ENCODE results near the gene MTERF1. TPM values are rescaled to one million over a fixed set of nuclear protein-coding genes. Genes with fewer than 3 reads are reported as not detected.

Gene MTERF1
- total and polyA plus RNA-seq, 2 experiments from 2014 or later, result 14.5 to 19.7 TPM

GRCh38 chr7:91847876-91848588 lies 32.5 kb downstream of the MTERF1 start:
- H4K20me1 ChIP-seq (replicated peaks; ENCODE audit: insufficient read depth), result no peaks in the 10 kb centered on the region
- H3K27me3 Mint-ChIP-seq (ENCODE audit: insufficient read depth, low read depth, poor library complexity), result no peaks in the 10 kb centered on the region
- DNase-seq (ENCODE audit: low spot score) (no peak), ATAC-seq (no peak)
- no peaks in the 10 kb centered on the region for H3F3A ChIP-seq (replicated peaks; ENCODE audit: low read depth)
- no peak overlapping the region for H3K4me2 ChIP-seq
- H3K27ac ChIP-seq (ENCODE audit: low read depth), result no peak overlapping the region
- H3K27ac Mint-ChIP-seq, result no peak overlapping the region
- H2AFZ ChIP-seq, result no peak overlapping the region
- H3K79me2 ChIP-seq (replicated peaks; ENCODE audit: insufficient read depth), result no peaks in the 10 kb centered on the region
- H3K4me3 ChIP-seq, result no peak overlapping the region
- no peaks in the 10 kb centered on the region for H3K36me3 Mint-ChIP-seq (ENCODE audit: low read depth)
- H3K4me1 ChIP-seq (ENCODE audit: insufficient read depth), result no peaks in the 10 kb centered on the region
- H3K9me3 Mint-ChIP-seq, result peaks cover 8% of the 10 kb centered on the region; the same call in 1 of the 3 replicates
- H3K27me3 ChIP-seq (ENCODE audit: insufficient read depth), result no peaks in the 10 kb centered on the region
- H3K4me1 Mint-ChIP-seq, result no peaks in the 10 kb centered on the region
- no peaks in the 10 kb centered on the region for H3K36me3 ChIP-seq (ENCODE audit: insufficient read depth)
- H3K4me3 Mint-ChIP-seq, result no peak overlapping the region
- TF ChIP-seq JUNB (IDR thresholded peaks at IDR 0.05; ENCODE audit: unreplicated experiment), result no peak
- no peak for TF ChIP-seq STAT1 (IDR thresholded peaks at IDR 0.05; ENCODE audit: unreplicated experiment)
- TF ChIP-seq ETS1 (IDR thresholded peaks at IDR 0.05), result no peak
- TF ChIP-seq POLR2AphosphoS5 (IDR thresholded peaks at IDR 0.05; ENCODE audit: low read depth), result no peak
- TF ChIP-seq EZH2 (IDR thresholded peaks at IDR 0.05; ENCODE audit: low read depth, unreplicated experiment), result no peak
- no peak for TF ChIP-seq REST (IDR thresholded peaks at IDR 0.05; ENCODE audit: unreplicated experiment)
- no peak for TF ChIP-seq ZNF331 (CRISPR knock-in tag; IDR thresholded peaks at IDR 0.05; ENCODE audit: low read depth)
- no peak for TF ChIP-seq CREB1 (CRISPR knock-in tag; IDR thresholded peaks at IDR 0.05; ENCODE audit: low read depth)
- no peak for TF ChIP-seq NANOG (IDR thresholded peaks at IDR 0.05; ENCODE audit: borderline replicate concordance)
- TF ChIP-seq ZNF114 (CRISPR knock-in tag; IDR thresholded peaks at IDR 0.05), result no peak
- TF ChIP-seq EZH2phosphoT487 (IDR thresholded peaks at IDR 0.05; ENCODE audit: unreplicated experiment), result no peak
- no peak for TF ChIP-seq ZNF462 (CRISPR knock-in tag; IDR thresholded peaks at IDR 0.05)
- TF ChIP-seq CTCF (conservative IDR thresholded peaks at IDR 0.05; ENCODE audit: low read depth in 2 of 2), result no peak
- H3K9me2 ChIP-seq (ENCODE audit: insufficient read depth), result no peaks in the 10 kb centered on the region
